ENCODE results near the gene PGM5.
"Not testable (repeated sequence)": the region's sequence is repeated elsewhere in the genome, so short reads cannot be mapped to it uniquely, and the experiment has no call there.

- not testable (repeated sequence) for TF ChIP-seq CTCF (conservative IDR thresholded peaks at IDR 0.05; ENCODE audit: low read length); EZH2phosphoT487 (IDR thresholded peaks at IDR 0.05; ENCODE audit: borderline replicate concordance)
Measured at GRCh38 chr9:68342265-68343025, 14.0 kb upstream of the PGM5 start.
